ENCODE measurements around the gene RPP25.

RPP25 gene

GRCh38 chr15:74933573-74933972 is 23.0 kb downstream of the RPP25 start:
- H3K4me1 ChIP-seq (ENCODE audit: control insufficient read depth, insufficient read depth, low read length), result peaks cover 7% of the 10 kb centered on the region
- H3K27ac ChIP-seq (ENCODE audit: extremely low read depth, low read depth, low read length), result no peak overlapping the region
- POLR2A ChIA-PET, result interaction anchor here (0.6 to 0.8 kb wide), 2 partner anchors 11 to 23 kb away, joined by 3 to 9 read pairs; no protein-coding TSS in a partner anchor
- no peak overlapping the region for H3K4me3 ChIP-seq (ENCODE audit: low read depth, low read length)
- peaks cover 22 to 50% of the 10 kb centered on the region in 2 experiments for H3K36me3 ChIP-seq (ENCODE audit: control insufficient read depth in 2 of 2, insufficient read depth in 1 of 2, low read length in 2 of 2)
- CTCF ChIA-PET, result interaction anchor here (0.8 to 1.1 kb wide), 2 partner anchors 13 to 18 kb away, joined by 4 to 5 read pairs; no protein-coding TSS in a partner anchor
- no peak for TF ChIP-seq ZNF792 (tag by site-specific recombination; IDR thresholded peaks at IDR 0.05)
- 0 out of 2 replicates have a peak, but pooled peaks have one; percentile 37 for TF ChIP-seq PRDM6 (tag by site-specific recombination; IDR thresholded peaks at IDR 0.05)
- peak; percentile 12; the same call in 1 of the 2 replicates for TF ChIP-seq ZNF600 (tag by site-specific recombination; IDR thresholded peaks at IDR 0.05)
- TF ChIP-seq KLF9 (tag by site-specific recombination; IDR thresholded peaks at IDR 0.05; ENCODE audit: low read depth), result no peak
- TF ChIP-seq ZNF266 (tag by site-specific recombination; IDR thresholded peaks at IDR 0.05; ENCODE audit: low read depth), result no peak
- TF ChIP-seq ZNF626 (tag by site-specific recombination; IDR thresholded peaks at IDR 0.05), result no peak
- no peak for TF ChIP-seq ZNF324 (tag by site-specific recombination; IDR thresholded peaks at IDR 0.05)
- H3K9me3 ChIP-seq (ENCODE audit: control insufficient read depth, insufficient read depth, low read depth, low read length), result no peaks in the 10 kb centered on the region

GRCh38 chr15:74928771-74929198 is 27.8 kb downstream of the RPP25 start:
- Histone ChIP-seq H3K27ac (ENCODE audit: extremely low read depth, low read depth, low read length) (peak overlapping the region; percentile 17; the same call in 1 of the 2 replicates), H3K36me3 (ENCODE audit: control insufficient read depth in 2 of 2, insufficient read depth in 1 of 2, low read length in 2 of 2) (peaks cover 55 to 75% of the 10 kb centered on the region in 2 experiments), H3K9me3 (ENCODE audit: control insufficient read depth, insufficient read depth, low read depth, low read length) (no peaks in the 10 kb centered on the region), H3K4me1 (ENCODE audit: control insufficient read depth, insufficient read depth, low read length) (peaks cover 2% of the 10 kb centered on the region; the same call in 1 of the 2 replicates), H3K4me3 (ENCODE audit: low read depth, low read length) (no peak overlapping the region)
- ChIA-PET POLR2A (no interaction called here), CTCF (no interaction called here)
- TF ChIP-seq ZNF645 (tag by site-specific recombination; IDR thresholded peaks at IDR 0.05) (no peak), ZNF514 (tag by site-specific recombination; IDR thresholded peaks at IDR 0.05) (no peak), ZNF600 (tag by site-specific recombination; IDR thresholded peaks at IDR 0.05) (no peak), YY1 (tag by site-specific recombination; IDR thresholded peaks at IDR 0.05) (no peak), ZNF175 (tag by site-specific recombination; IDR thresholded peaks at IDR 0.05) (no peak), ZFP37 (tag by site-specific recombination; IDR thresholded peaks at IDR 0.05) (no peak), HOXC10 (CRISPR knock-in tag; IDR thresholded peaks at IDR 0.05) (no peak), ZNF791 (tag by site-specific recombination; IDR thresholded peaks at IDR 0.05) (no peak), ZNF513 (tag by site-specific recombination; IDR thresholded peaks at IDR 0.05) (no peak), KLF17 (tag by site-specific recombination; IDR thresholded peaks at IDR 0.05) (no peak), ZNF433 (tag by site-specific recombination; IDR thresholded peaks at IDR 0.05; ENCODE audit: low read depth) (no peak), ZNF621 (tag by site-specific recombination; IDR thresholded peaks at IDR 0.05) (no peak), GLI2 (tag by site-specific recombination; IDR thresholded peaks at IDR 0.05; ENCODE audit: borderline replicate concordance, low read depth) (no peak), ZNF157 (tag by site-specific recombination; IDR thresholded peaks at IDR 0.05) (no peak), ZNF704 (tag by site-specific recombination; IDR thresholded peaks at IDR 0.05) (no peak), ZNF501 (tag by site-specific recombination; IDR thresholded peaks at IDR 0.05) (no peak), ZXDB (tag by site-specific recombination; IDR thresholded peaks at IDR 0.05) (no peak)

All from HEK293 (cell line).